HG02938 (cell line): ENCODE data around the gene PHLDA2.
"Not testable (repeated sequence)": the region's sequence is repeated elsewhere in the genome, so short reads cannot be mapped to it uniquely, and the experiment has no call there.

ENCODE experiments used
- ATAC-seq: cut with Tn5 transposase; IDR thresholded peaks from one replicate; pipeline ENCODE4 v1.9.1; 2021; ENCODE audit warnings: mild to moderate bottlenecking, moderate library complexity; ENCODE audit not compliant: unreplicated experiment

The PHLDA2 gene

GRCh38 chr11:2945031-2945756 lies 16.0 kb upstream of the PHLDA2 start:
- ATAC-seq, result no peak

DNA sequence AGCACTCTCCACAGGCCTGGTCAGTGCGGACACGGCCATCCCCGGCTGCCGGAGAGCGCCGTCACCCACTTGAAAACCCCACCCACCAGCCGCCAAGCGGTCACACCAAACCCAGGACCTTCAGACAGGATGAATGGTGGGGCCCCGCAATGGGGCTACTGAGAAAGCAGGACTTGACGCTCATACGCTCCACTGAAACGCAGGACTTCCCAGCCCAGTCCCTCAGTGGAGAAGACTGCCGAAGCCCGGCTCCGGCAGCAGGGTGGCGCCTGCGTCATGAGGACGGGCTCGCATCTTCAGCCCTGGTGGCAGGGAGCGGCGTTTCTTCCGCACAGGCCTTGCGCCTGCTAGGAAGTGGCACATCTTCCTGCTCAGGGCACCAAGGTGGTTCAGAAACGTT lies 15.3 kb upstream of the PHLDA2 start:
- no peak for ATAC-seq

- ATAC-seq, result no peak
These were observed 14.5 kb upstream of the PHLDA2 start for GRCh38 chr11:2943711-2944118.

- ATAC-seq, result no peak
These were observed 13.9 kb upstream of the PHLDA2 start for GRCh38 chr11:2942872-2943710.

- ATAC-seq, result no peak
These were observed 13.2 kb upstream of the PHLDA2 start for GRCh38 chr11:2942447-2942846.

DNA sequence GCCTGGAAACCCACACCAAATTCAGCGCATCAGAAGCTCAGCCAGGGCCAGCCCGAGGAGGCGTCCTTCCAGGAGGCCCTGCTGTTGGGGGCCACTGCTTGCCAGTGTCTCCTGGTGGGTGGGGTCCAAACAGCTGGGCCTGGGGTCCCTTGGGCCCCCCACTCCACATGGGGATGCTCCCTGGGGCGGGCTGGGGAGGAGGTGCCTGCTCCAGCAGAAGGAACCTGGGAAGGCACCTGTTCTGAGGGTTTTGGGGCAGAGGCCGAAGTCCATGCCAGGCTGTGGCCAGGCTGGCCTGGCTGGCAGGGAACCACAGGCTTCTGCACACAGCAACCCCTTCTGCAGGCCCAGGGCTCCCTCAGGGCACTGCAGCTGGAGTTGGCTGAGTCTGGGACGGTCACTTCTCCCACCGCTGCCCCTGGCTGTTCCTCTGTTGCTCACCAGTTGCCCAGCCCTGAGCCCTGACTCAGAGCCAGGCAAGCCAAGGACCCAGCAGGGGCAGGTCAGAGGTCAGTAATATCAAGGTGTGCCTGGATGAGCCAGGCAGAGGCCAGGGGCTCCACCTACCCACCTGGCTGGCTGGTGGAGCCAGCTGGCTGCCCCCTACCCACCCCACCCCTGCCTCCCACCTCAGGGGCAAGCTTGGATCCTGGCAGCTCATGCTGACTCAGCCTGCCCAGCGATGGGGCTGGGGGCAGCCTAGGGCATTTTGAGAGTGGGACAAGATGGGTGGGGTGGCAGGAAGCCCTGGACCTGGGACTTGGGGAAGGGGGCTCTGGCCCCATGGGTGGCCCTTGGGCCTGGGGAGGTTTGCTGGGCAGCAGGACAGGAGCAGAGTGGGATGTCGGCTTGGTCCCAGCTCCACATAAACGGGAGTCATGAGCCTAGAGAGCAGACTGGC lies 12.0 kb upstream of the PHLDA2 start:
- ATAC-seq, result no peak

GRCh38 chr11:2940147-2940920 lies 11.1 kb upstream of the PHLDA2 start:
- no peak for ATAC-seq

GRCh38 chr11:2938458-2939418 lies 9.5 kb upstream of the PHLDA2 start:
- ATAC-seq, result not testable (repeated sequence)

- not testable (repeated sequence) for ATAC-seq
These were observed 8.6 kb upstream of the PHLDA2 start for GRCh38 chr11:2937641-2938457.

GRCh38 chr11:2934611-2935239 lies 5.5 kb upstream of the PHLDA2 start:
- no peak for ATAC-seq

- ATAC-seq, result no peak
These were observed 4.9 kb upstream of the PHLDA2 start for GRCh38 chr11:2934021-2934550.

- ATAC-seq, result no peak
These were observed 4.3 kb upstream of the PHLDA2 start for GRCh38 chr11:2933375-2934020.

- no peak for ATAC-seq
These were observed 3.6 kb upstream of the PHLDA2 start for GRCh38 chr11:2932850-2933251.

GRCh38 chr11:2931771-2932738 lies 2.8 kb upstream of the PHLDA2 start:
- ATAC-seq, result no peak

GRCh38 chr11:2931420-2931746 lies 2.2 kb upstream of the PHLDA2 start:
- no peak for ATAC-seq

GRCh38 chr11:2930704-2931419 lies 1.6 kb upstream of the PHLDA2 start:
- no peak for ATAC-seq
